Osteoblast (primary cell): ENCODE measurements around the gene WDR88. TPM values are rescaled to one million over a fixed set of nuclear protein-coding genes. Genes with fewer than 3 reads are reported as not detected.
A peak's percentile ranks its signal among the peaks of the same experiment; 100 is the strongest.

Experiments used
- DNase-seq: peaks from one replicate; pipeline ENCODE4 v3.0.0; 2011; ENCODE audit warnings: low spot score, mixed read lengths; ENCODE audit not compliant: insufficient read length; ENCODE audit errors: missing footprints
- H2AFZ ChIP-seq: 2 replicates; pipeline ENCODE4 v1.6.0; 2011; ENCODE audit warnings: mild to moderate bottlenecking, low read length
- H3K27ac ChIP-seq: 2 replicates; pipeline ENCODE4 v1.5.1; 2011; ENCODE audit warnings: mild to moderate bottlenecking, low read depth, low read length, moderate library complexity
- H3K27me3 ChIP-seq: 2 replicates; pipeline ENCODE4 v1.6.0; 2012; ENCODE audit warnings: mild to moderate bottlenecking, control low read depth, inconsistent platforms, low read length, moderate library complexity; ENCODE audit not compliant: insufficient read depth
- H3K36me3 ChIP-seq: 2 replicates; pipeline ENCODE4 v1.5.1; 2011; ENCODE audit warnings: mild to moderate bottlenecking, low read length, control low read depth, moderate library complexity; ENCODE audit not compliant: insufficient read depth
- H3K4me1 ChIP-seq: 2 replicates; pipeline ENCODE4 v1.5.1; 2011; ENCODE audit warnings: mild to moderate bottlenecking, low read length, control low read depth, moderate library complexity; ENCODE audit not compliant: insufficient read depth
- H3K4me2 ChIP-seq: 2 replicates; pipeline ENCODE4 v1.6.0; 2011; ENCODE audit warnings: mild to moderate bottlenecking, low read length; ENCODE audit not compliant: insufficient read depth
- H3K4me3 ChIP-seq: fragments of 200-600 bp; sonication (generic); 3 replicates; pipeline ENCODE4 v1.5.1; 2012; ENCODE audit warnings: mild to moderate bottlenecking, low read length, inconsistent platforms; ENCODE audit not compliant: insufficient read depth
- H3K79me2 ChIP-seq: 2 replicates; pipeline ENCODE4 v1.6.0; 2012; ENCODE audit warnings: mild to moderate bottlenecking, low read length, control low read depth, inconsistent platforms; ENCODE audit not compliant: insufficient read depth
- H3K9me3 ChIP-seq: 2 replicates; pipeline ENCODE4 v1.5.1; 2011; ENCODE audit warnings: low read depth, low read length, control low read depth
- H4K20me1 ChIP-seq: 2 replicates; pipeline ENCODE4 v1.6.0; 2012; ENCODE audit warnings: mild to moderate bottlenecking, low read length, control low read depth; ENCODE audit not compliant: insufficient read depth
- total RNA-seq: library from RNA; depleted of rRNA; stranded (reverse); fragments of >200 nt; gene quantifications from 2 replicates; pipeline ENCODE4 v1.2.3, GENCODE V29; 2012
- TF ChIP-seq, protein P1 (sequence below): IDR thresholded peaks from 2 replicates; pipeline ENCODE4 v1.5.1; 2011; ENCODE audit warnings: mild to moderate bottlenecking, low read depth, low read length, moderate library complexity; ENCODE audit errors: extremely low read depth

WDR88 gene
- total RNA-seq, 1 donor, result not detected

DNA sequence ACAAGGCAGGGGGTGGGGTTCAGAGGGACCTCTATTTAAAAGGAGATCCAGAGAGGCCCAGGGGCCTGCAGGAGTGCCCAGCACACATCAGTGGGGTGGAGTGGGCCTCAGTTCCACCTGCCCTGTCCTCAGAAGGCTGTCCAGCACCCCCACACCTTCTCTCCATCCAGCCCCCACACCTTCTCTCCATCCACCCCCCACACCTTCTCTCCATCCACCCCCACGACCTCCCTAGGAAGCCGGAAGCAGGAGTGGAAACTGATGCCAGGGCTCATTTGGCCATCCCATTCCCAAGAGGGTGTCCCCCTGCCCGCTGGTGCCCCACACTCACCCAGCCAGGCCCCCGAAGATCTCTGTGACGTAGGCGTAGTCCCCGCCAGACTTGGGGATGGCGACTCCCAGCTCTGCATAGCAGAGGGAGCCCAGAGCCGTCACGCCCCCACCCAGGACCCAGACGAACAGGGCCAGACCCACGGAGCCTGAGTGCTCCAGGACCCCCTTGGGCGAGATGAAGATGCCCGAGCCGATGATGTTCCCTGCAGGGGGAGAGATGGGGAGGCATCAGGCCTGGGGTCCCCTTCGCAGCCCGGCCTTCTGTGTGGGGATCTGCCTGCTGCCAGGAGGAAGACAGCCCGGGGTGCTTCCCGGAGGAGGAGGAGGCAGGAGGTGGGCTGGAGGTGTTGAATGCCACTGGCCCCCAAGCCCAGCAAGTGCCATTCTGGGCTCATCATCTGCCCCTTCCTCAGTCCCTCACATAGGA, 83.7 kb downstream of the WDR88 start:
- Histone ChIP-seq H3K36me3 (no peaks in the 10 kb centered on the region), H3K27ac (no peak overlapping the region), H4K20me1 (no peaks in the 10 kb centered on the region), H3K9me3 (no peaks in the 10 kb centered on the region), H3K79me2 (no peaks in the 10 kb centered on the region), H3K27me3 (no peaks in the 10 kb centered on the region), H3K4me1 (no peaks in the 10 kb centered on the region), H2AFZ (no peak overlapping the region), H3K4me2 (no peak overlapping the region), H3K4me3 (no peak overlapping the region)
- DNase-seq, result no peak
- TF ChIP-seq, protein P1, sequence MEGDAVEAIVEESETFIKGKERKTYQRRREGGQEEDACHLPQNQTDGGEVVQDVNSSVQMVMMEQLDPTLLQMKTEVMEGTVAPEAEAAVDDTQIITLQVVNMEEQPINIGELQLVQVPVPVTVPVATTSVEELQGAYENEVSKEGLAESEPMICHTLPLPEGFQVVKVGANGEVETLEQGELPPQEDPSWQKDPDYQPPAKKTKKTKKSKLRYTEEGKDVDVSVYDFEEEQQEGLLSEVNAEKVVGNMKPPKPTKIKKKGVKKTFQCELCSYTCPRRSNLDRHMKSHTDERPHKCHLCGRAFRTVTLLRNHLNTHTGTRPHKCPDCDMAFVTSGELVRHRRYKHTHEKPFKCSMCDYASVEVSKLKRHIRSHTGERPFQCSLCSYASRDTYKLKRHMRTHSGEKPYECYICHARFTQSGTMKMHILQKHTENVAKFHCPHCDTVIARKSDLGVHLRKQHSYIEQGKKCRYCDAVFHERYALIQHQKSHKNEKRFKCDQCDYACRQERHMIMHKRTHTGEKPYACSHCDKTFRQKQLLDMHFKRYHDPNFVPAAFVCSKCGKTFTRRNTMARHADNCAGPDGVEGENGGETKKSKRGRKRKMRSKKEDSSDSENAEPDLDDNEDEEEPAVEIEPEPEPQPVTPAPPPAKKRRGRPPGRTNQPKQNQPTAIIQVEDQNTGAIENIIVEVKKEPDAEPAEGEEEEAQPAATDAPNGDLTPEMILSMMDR, result no peak

DNA sequence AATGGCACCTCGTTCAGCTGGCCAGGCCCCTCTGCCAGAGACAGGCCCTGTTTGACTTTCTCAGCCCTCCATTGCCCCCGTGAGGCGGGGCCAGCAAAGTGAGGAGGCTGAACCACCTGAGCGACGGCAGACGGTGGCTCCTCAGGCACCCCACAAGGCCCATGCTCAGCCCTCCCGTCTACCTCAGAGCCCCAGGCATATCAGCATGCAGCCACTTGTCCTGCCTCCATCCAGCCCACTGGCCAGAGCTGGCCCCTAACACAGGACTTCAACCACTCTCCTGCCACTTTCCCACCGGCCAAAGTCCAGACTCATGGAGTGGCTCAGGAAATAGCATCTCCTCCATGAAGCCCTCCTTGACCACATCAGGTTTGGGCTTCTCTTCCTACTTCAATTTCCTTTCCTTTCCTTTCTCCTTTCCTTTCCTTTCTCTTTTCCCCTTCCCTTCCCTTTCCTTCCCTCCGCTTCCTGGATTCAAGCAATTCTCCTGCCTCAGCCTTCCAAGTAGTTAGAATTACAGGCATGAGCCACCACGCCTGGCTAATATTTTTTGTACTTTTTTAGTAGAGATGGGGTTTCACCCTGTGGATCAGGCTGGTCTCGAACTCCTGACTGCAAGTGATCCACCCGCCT, 84.4 kb downstream of the WDR88 start:
- Histone ChIP-seq H3K27ac (no peak overlapping the region), H2AFZ (no peak overlapping the region), H4K20me1 (no peaks in the 10 kb centered on the region), H3K79me2 (no peaks in the 10 kb centered on the region), H3K4me3 (no peak overlapping the region), H3K9me3 (no peaks in the 10 kb centered on the region), H3K4me2 (no peak overlapping the region), H3K36me3 (no peaks in the 10 kb centered on the region), H3K27me3 (no peaks in the 10 kb centered on the region), H3K4me1 (no peaks in the 10 kb centered on the region)
- TF ChIP-seq, protein P1, result no peak
- no peak for DNase-seq

DNA sequence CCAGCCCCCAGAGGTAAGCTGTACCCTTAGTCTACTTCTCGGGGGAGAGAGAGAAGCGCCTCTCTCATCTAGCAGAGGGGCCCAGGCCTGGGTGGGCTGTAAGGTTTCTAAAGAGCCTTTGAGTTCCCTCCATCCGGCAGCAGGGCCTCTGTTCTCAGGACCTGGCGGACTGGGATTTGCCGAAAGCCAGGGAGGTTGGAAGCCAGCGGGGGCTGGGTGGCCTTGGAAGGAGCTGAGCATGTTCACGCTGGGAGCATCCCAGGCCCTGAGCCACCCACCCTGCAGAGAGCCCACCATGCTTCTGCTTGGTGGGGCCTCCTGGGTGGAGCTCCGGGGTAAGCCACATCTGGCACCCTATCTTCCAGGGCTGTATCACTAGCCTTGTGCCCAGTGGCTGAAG, 86.0 kb downstream of the WDR88 start:
- TF ChIP-seq, protein P1, result no peak
- no peak overlapping the region for H3K27ac ChIP-seq
- no peaks in the 10 kb centered on the region for H3K36me3 ChIP-seq

DNA sequence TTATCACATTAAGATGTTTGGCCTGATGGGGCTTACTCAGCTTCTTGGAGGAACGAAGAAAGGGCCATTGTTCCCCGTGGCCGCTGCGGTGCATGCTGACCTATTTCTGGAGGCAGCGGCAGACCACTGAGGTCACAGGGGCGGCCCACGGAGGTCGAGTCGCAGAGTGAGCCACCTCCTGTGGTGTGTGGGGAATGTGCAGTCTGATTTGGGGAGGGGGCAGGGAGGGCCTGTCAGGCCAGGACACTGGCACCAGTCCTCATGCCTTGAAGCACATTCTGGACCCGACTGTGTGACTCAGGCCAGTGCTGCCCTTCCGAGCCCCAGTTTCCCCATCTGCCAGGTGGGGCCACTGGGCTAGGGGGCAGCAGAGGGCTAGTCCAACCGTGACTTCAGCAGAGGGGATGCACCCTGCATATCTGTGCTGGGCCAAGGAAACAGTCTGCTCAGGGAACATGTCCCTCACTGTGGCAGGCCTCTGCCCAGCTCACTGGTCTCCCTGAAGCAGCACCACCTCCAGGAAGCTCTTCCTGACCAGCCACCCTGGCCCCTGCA, 87.4 kb downstream of the WDR88 start:
- TF ChIP-seq, protein P1, result peak; percentile 17

More for the DNA sequence above, 86.0 kb downstream of the WDR88 start:
- H2AFZ ChIP-seq, result no peak overlapping the region
- no peaks in the 10 kb centered on the region for H3K4me1 ChIP-seq
- no peaks in the 10 kb centered on the region for H3K9me3 ChIP-seq
- peaks cover 3% of the 10 kb centered on the region for H3K27me3 ChIP-seq
- H3K4me2 ChIP-seq, result no peak overlapping the region
- H3K4me3 ChIP-seq, result no peak overlapping the region
- no peaks in the 10 kb centered on the region for H3K79me2 ChIP-seq
- H4K20me1 ChIP-seq, result no peaks in the 10 kb centered on the region
- DNase-seq, result no peak

More for the DNA sequence above, 87.4 kb downstream of the WDR88 start:
- DNase-seq, result no peak
- H3K27me3 ChIP-seq, result peaks cover 14% of the 10 kb centered on the region
- H3K4me3 ChIP-seq, result no peak overlapping the region
- H3K27ac ChIP-seq, result no peak overlapping the region
- no peaks in the 10 kb centered on the region for H3K4me1 ChIP-seq
- H2AFZ ChIP-seq, result no peak overlapping the region
- H3K9me3 ChIP-seq, result no peaks in the 10 kb centered on the region
- no peak overlapping the region for H3K4me2 ChIP-seq
- no peaks in the 10 kb centered on the region for H4K20me1 ChIP-seq
- no peaks in the 10 kb centered on the region for H3K36me3 ChIP-seq
- no peaks in the 10 kb centered on the region for H3K79me2 ChIP-seq
